Activated CD8-positive, alpha-beta memory T cell treated with anti-CD3 and anti-CD28 coated beads, Interleukin-2, amount 10 ng/mL, durations not matched to agents 7 days and 5 days (primary cell): ENCODE measurements around the gene MBNL2. TPM values are rescaled to one million over a fixed set of nuclear protein-coding genes. Genes with fewer than 3 reads are reported as not detected.
A peak's percentile ranks its signal among the peaks of the same experiment; 100 is the strongest.

ENCODE experiments used
- ATAC-seq: fragments of 150-1000 bp; cut with Tn5 transposase; one replicate; pipeline ENCODE4 v1.10.0; 2021; ENCODE audit warnings: moderate library complexity
- CTCF ChIA-PET: fragments of 350-600 bp; sonication (Branson Sonifier 250); formaldehyde crosslinking; loops from one replicate; lab custom pipeline; 2021; ENCODE audit warnings: antibody characterized with exemption; lab: Charles Lee
- DNase-seq: peaks from one replicate; pipeline ENCODE4 v3.0.0-alpha.2; 2020
- H3K27ac Mint-ChIP-seq: one replicate; pipeline ENCODE4 v1.8.0; 2021; ENCODE audit warnings: mild to moderate bottlenecking, mixed read lengths
- H3K27me3 Mint-ChIP-seq: one replicate; pipeline ENCODE4 v1.8.0; 2021; ENCODE audit warnings: mixed read lengths
- H3K36me3 Mint-ChIP-seq: one replicate; pipeline ENCODE4 v1.8.0; 2021; ENCODE audit warnings: mild to moderate bottlenecking, mixed read lengths
- H3K4me1 Mint-ChIP-seq: one replicate; pipeline ENCODE4 v1.8.0; 2021; ENCODE audit warnings: mixed read lengths
- H3K4me3 Mint-ChIP-seq: one replicate; pipeline ENCODE4 v1.8.0; 2021; ENCODE audit warnings: mild to moderate bottlenecking, moderate library complexity, mixed read lengths
- H3K9me3 Mint-ChIP-seq: one replicate; pipeline ENCODE4 v1.8.0; 2022; ENCODE audit warnings: low read depth, mixed read lengths
- total RNA-seq, 2 experiments: library from RNA; stranded (reverse); gene quantifications; one replicate each; pipeline ENCODE4 v1.2.3, GENCODE V29; 2021

MBNL2 gene, protein sequence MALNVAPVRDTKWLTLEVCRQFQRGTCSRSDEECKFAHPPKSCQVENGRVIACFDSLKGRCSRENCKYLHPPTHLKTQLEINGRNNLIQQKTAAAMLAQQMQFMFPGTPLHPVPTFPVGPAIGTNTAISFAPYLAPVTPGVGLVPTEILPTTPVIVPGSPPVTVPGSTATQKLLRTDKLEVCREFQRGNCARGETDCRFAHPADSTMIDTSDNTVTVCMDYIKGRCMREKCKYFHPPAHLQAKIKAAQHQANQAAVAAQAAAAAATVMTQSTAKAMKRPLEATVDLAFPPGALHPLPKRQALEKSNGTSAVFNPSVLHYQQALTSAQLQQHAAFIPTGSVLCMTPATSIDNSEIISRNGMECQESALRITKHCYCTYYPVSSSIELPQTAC
- 10 to 100 TPM in 1 of 2 experiments, 1 to 10 TPM in 1; 9.7 to 13.4 TPM for total RNA-seq

GRCh38 chr13:97221989-97222700 lies at the start of gene MBNL2:
Gene MBNL2 (plus strand): TSS chr13:97222333. CDS start chr13:97276236, 53,903 bp downstream.
- no peaks in the 10 kb centered on the region for H3K27me3 Mint-ChIP-seq

GRCh38 chr13:97174638-97175037 lies 47.5 kb upstream of the MBNL2 start:
- Mint-ChIP-seq H3K4me1 (peaks cover 4% of the 10 kb centered on the region), H3K9me3 (peaks cover 3% of the 10 kb centered on the region), H3K27me3 (peaks cover 8% of the 10 kb centered on the region), H3K36me3 (peaks cover 5% of the 10 kb centered on the region), H3K4me3 (no peak overlapping the region), H3K27ac (no peak overlapping the region)
- ATAC-seq = no peak
- DNase-seq = no peak
- CTCF ChIA-PET = no interaction called here

More at GRCh38 chr13:97221989-97222700, at the start of gene MBNL2:
- Mint-ChIP-seq H3K4me1 (peaks cover 49% of the 10 kb centered on the region), H3K9me3 (no peaks in the 10 kb centered on the region), H3K36me3 (no peaks in the 10 kb centered on the region), H3K4me3 (peak within 1 kb of the TSS; percentile 85), H3K27ac (peak within 1 kb of the TSS; percentile 90)
- CTCF ChIA-PET = interaction anchor here (0.5 to 4.7 kb wide), 9 partner anchors 11 to 286 kb away, joined by 3 to 38 read pairs (median 3); partner anchors contain the start of gene RAP2A
- DNase-seq = peak; percentile 92
- peak; percentile 97 for ATAC-seq

DNA sequence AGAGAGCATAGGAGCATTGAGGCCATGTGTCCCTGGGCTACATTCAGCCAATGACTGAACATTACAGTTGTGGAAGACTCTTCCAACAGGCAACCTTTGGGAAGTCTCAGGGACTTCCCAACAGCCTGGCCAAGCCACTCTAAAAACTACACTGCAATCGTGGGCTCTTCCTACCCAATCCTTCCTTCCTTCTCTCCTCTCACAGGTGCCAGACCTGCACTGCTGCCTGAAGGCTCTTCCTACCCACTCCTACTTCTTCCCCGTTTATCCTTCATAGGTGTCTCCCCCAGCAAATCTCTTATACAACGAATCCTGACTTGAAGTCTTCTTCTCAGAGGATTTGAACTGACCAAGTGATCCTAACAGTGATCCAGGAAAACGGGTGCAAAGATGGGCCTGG lies 47.1 kb upstream of the MBNL2 start:
- peaks cover 3% of the 10 kb centered on the region for H3K9me3 Mint-ChIP-seq
- no peak for ATAC-seq
- peaks cover 7% of the 10 kb centered on the region for H3K27me3 Mint-ChIP-seq
- H3K36me3 Mint-ChIP-seq = peaks cover 5% of the 10 kb centered on the region
- no peak for DNase-seq
- CTCF ChIA-PET = no interaction called here
- peaks cover 4% of the 10 kb centered on the region for H3K4me1 Mint-ChIP-seq
- H3K4me3 Mint-ChIP-seq = no peak overlapping the region
- H3K27ac Mint-ChIP-seq = no peak overlapping the region

- H3K4me1 Mint-ChIP-seq = peaks cover 4% of the 10 kb centered on the region
- no peak overlapping the region for H3K27ac Mint-ChIP-seq
- DNase-seq (no peak), ATAC-seq (no peak)
- CTCF ChIA-PET = interaction anchor here (1.4 kb wide), 1 partner anchor 30 kb away, joined by 4 read pairs; no protein-coding TSS in a partner anchor
- H3K9me3 Mint-ChIP-seq = no peaks in the 10 kb centered on the region
- peaks cover 19% of the 10 kb centered on the region for H3K27me3 Mint-ChIP-seq
- H3K4me3 Mint-ChIP-seq = no peak overlapping the region
- H3K36me3 Mint-ChIP-seq = peaks cover 5% of the 10 kb centered on the region
These were observed 42.6 kb upstream of the MBNL2 start for GRCh38 chr13:97179501-97179900.

- no peak overlapping the region for H3K27ac Mint-ChIP-seq
- peaks cover 3% of the 10 kb centered on the region for H3K36me3 Mint-ChIP-seq
- H3K9me3 Mint-ChIP-seq = no peaks in the 10 kb centered on the region
- peaks cover 4% of the 10 kb centered on the region for H3K4me1 Mint-ChIP-seq
- ATAC-seq (no peak), DNase-seq (no peak)
- CTCF ChIA-PET = no interaction called here
- H3K4me3 Mint-ChIP-seq = no peak overlapping the region
- peaks cover 22% of the 10 kb centered on the region for H3K27me3 Mint-ChIP-seq
These were observed 39.8 kb upstream of the MBNL2 start for GRCh38 chr13:97182111-97182890.

- H3K4me1 Mint-ChIP-seq = peaks cover 6% of the 10 kb centered on the region
- no peaks in the 10 kb centered on the region for H3K9me3 Mint-ChIP-seq
- DNase-seq (no peak), ATAC-seq (no peak)
- peaks cover 30% of the 10 kb centered on the region for H3K27me3 Mint-ChIP-seq
- H3K4me3 Mint-ChIP-seq = no peak overlapping the region
- no peak overlapping the region for H3K27ac Mint-ChIP-seq
- H3K36me3 Mint-ChIP-seq = no peaks in the 10 kb centered on the region
- CTCF ChIA-PET = interaction anchor here (1.4 kb wide), 1 partner anchor 15 kb away, joined by 5 read pairs; no protein-coding TSS in a partner anchor
These were observed 36.8 kb upstream of the MBNL2 start for GRCh38 chr13:97185291-97185690.

DNA sequence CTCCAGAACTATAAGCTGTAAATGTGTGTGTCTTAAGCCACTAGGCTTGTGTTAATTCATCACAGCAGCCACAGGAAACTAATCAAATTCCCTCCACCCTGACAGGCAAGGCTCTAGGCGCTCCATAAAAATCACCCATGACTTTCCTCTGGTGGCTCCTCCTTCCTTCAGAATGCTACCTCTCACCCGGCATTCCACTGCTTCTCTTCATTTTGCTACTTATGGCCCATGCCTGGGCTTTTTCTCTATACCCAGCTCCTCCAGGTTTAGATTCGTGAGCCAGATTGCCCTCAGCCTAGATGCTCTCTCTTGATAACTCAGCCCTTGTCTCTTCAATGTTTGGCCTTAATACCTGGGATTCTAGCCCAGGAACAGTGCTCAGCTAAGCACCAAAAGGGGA lies 36.4 kb upstream of the MBNL2 start:
- Mint-ChIP-seq H3K9me3 (no peaks in the 10 kb centered on the region), H3K36me3 (no peaks in the 10 kb centered on the region), H3K27ac (no peak overlapping the region), H3K4me1 (peaks cover 6% of the 10 kb centered on the region), H3K27me3 (peaks cover 30% of the 10 kb centered on the region), H3K4me3 (no peak overlapping the region)
- ATAC-seq (no peak), DNase-seq (no peak)
- CTCF ChIA-PET = interaction anchor here (1.4 kb wide), 1 partner anchor 15 kb away, joined by 5 read pairs; no protein-coding TSS in a partner anchor

DNA sequence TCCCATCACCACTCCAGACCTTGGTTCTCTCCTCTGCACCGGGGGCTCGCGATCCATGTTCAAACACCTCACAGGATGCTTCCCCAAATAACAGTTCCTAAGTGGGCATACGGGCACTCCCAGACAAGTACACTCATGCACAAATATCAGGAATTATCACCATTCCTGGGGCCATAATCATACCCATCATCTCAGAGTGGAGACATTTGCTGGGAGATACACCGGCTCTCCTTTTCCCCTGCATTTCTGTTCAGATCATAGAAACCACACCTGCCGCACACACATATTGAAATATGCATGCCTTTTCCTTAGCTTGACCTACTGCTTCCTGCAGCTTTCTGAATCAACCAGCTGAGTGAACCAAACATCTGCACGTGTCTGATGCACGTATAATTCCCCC lies 33.9 kb upstream of the MBNL2 start:
- no peak overlapping the region for H3K4me3 Mint-ChIP-seq
- no peak overlapping the region for H3K27ac Mint-ChIP-seq
- ATAC-seq (no peak), DNase-seq (no peak)
- no peaks in the 10 kb centered on the region for H3K9me3 Mint-ChIP-seq
- no peaks in the 10 kb centered on the region for H3K36me3 Mint-ChIP-seq
- H3K4me1 Mint-ChIP-seq = peaks cover 8% of the 10 kb centered on the region
- CTCF ChIA-PET = no interaction called here
- peaks cover 26% of the 10 kb centered on the region for H3K27me3 Mint-ChIP-seq

GRCh38 chr13:97189928-97190327 lies 32.2 kb upstream of the MBNL2 start:
- DNase-seq (no peak), ATAC-seq (no peak)
- Mint-ChIP-seq H3K9me3 (no peaks in the 10 kb centered on the region), H3K27me3 (peaks cover 13% of the 10 kb centered on the region), H3K4me1 (peaks cover 15% of the 10 kb centered on the region), H3K4me3 (no peak overlapping the region), H3K36me3 (no peaks in the 10 kb centered on the region), H3K27ac (no peak overlapping the region)
- CTCF ChIA-PET = no interaction called here

DNA sequence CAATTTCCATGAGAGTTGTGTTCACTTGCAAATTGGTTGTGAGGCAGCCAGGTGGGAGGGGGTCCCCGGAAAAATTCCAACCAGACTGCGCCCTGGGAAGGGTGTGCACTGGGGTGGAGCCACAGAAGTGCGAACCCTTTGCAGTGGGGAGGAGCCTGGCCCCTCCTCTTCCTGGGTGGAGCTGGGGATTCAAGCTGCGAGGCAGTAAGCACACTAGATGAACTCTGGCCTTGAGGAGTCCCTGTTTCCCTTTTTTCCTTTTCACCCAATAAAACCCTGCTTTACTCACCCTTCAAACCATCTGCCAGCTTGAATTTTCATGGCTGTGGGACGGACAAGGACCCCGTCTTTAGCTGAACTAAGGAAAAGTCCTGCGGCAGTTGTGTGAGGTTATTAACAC lies 31.0 kb upstream of the MBNL2 start:
- no peak overlapping the region for H3K4me3 Mint-ChIP-seq
- H3K27ac Mint-ChIP-seq = no peak overlapping the region
- ATAC-seq = no peak
- H3K27me3 Mint-ChIP-seq = peaks cover 12% of the 10 kb centered on the region
- H3K4me1 Mint-ChIP-seq = peaks cover 15% of the 10 kb centered on the region
- H3K36me3 Mint-ChIP-seq = no peaks in the 10 kb centered on the region
- CTCF ChIA-PET = interaction anchor here (1.1 kb wide), 1 partner anchor 81 kb away, joined by 3 read pairs; no protein-coding TSS in a partner anchor
- no peaks in the 10 kb centered on the region for H3K9me3 Mint-ChIP-seq
- no peak for DNase-seq

GRCh38 chr13:97191615-97192014 lies 30.5 kb upstream of the MBNL2 start:
- DNase-seq (no peak), ATAC-seq (no peak)
- CTCF ChIA-PET = interaction anchor here (1.1 kb wide), 1 partner anchor 82 kb away, joined by 3 read pairs; no protein-coding TSS in a partner anchor
- no peaks in the 10 kb centered on the region for H3K9me3 Mint-ChIP-seq
- H3K4me1 Mint-ChIP-seq = peaks cover 15% of the 10 kb centered on the region
- H3K36me3 Mint-ChIP-seq = no peaks in the 10 kb centered on the region
- H3K27ac Mint-ChIP-seq = no peak overlapping the region
- H3K4me3 Mint-ChIP-seq = no peak overlapping the region
- peaks cover 11% of the 10 kb centered on the region for H3K27me3 Mint-ChIP-seq

DNA sequence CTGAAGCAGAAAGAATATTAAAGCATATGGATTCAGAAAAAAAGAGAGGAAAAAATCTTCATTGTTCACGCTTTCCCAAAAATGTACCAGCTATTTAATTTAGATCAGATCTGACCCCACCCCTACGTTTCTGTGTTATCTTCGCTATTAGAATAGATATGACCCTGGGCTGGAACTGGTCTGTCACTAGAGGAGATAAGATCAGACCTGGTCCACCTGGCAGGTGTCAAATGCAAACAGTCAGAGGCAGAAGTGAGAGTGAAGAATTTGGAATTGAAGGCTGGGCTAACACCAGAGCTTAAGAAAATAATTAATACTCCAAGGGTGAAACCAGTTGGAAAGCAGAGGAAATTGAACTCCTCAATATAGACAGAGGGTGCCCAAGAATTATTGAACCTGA lies 30.0 kb upstream of the MBNL2 start:
- Mint-ChIP-seq H3K4me3 (no peak overlapping the region), H3K36me3 (no peaks in the 10 kb centered on the region), H3K9me3 (no peaks in the 10 kb centered on the region), H3K27ac (no peak overlapping the region), H3K4me1 (peaks cover 15% of the 10 kb centered on the region), H3K27me3 (peaks cover 11% of the 10 kb centered on the region)
- CTCF ChIA-PET = interaction anchor here (1.1 kb wide), 1 partner anchor 82 kb away, joined by 3 read pairs; no protein-coding TSS in a partner anchor
- no peak for ATAC-seq
- DNase-seq = no peak

GRCh38 chr13:97193577-97193976 lies 28.6 kb upstream of the MBNL2 start:
- Mint-ChIP-seq H3K36me3 (no peaks in the 10 kb centered on the region), H3K27ac (no peak overlapping the region), H3K27me3 (peaks cover 9% of the 10 kb centered on the region), H3K9me3 (no peaks in the 10 kb centered on the region), H3K4me3 (no peak overlapping the region), H3K4me1 (peaks cover 11% of the 10 kb centered on the region)
- ATAC-seq (no peak), DNase-seq (no peak)
- CTCF ChIA-PET = no interaction called here
